Measurements from ENCODE around the gene FSCN2. TPM values are rescaled to one million over a fixed set of nuclear protein-coding genes. Genes with fewer than 3 reads are reported as not detected.

FSCN2 gene
- total and polyA plus RNA-seq, 12 donors, result 0.22 to 1.9 (median 0.72) TPM; not detected in 1

DNA sequence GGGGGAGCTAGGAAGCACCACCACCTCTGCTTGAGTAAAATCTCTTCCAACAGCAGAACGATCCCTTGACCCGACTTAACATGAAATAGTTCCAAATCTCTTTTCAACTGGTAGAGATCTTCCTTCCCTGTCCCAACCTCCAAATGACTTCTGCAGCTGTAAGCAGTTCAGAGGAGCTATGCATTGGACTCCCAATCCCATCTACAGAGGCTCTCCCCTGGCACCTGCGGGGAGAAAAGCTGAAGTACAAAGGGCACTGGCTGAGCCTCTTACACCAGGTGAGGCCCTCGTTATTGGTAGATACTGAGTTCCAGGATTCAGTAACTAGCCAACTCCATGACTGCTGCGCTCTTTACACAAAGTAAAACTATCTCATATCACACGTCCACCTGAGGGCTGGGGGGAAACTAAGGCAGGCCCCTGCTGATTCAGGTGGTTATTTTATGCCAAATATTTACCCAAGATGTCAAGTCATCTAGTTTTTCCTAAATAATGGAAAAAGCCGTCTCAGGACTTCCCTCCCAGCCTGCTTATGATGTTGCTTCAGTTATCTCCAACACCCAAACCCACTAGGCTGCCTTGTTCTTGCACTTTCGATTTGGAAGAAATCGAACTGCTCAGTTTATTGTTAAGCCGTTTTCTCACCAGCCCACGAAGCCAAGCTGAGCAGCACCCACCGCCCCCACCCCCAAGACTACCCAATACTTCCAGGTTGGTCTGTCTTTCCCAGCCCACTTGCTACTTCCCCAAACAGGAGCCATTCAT, 18.8 kb upstream of the FSCN2 start:
- no peak for DNase-seq
- H3K9me3 ChIP-seq (replicated peaks in 1 of 3), result no peaks in the 10 kb centered on the region
- no peaks in the 10 kb centered on the region for H3K27me3 ChIP-seq
- peaks cover 15 to 37% of the 10 kb centered on the region in 2 donors for H3K4me1 ChIP-seq (replicated peaks in 1 of 2)
- H3K27ac ChIP-seq, result peak overlapping the region in 3 of 5 donors; percentile 27 to 44 (median 30)
- peaks cover 0 to 32% of the 10 kb centered on the region in 2 donors for H3K36me3 ChIP-seq (replicated peaks in 1 of 2)
- intact Hi-C loops (cut with DNase I), result no loop called here
- 40 to 51% (median 45%) methylated on average over 12 of the region's 12 CpGs for WGBS, 4 donors
- peak overlapping the region in 2 of 4 donors; percentile 21 to 92 for H3K4me3 ChIP-seq
- TF ChIP-seq, protein P1, sequence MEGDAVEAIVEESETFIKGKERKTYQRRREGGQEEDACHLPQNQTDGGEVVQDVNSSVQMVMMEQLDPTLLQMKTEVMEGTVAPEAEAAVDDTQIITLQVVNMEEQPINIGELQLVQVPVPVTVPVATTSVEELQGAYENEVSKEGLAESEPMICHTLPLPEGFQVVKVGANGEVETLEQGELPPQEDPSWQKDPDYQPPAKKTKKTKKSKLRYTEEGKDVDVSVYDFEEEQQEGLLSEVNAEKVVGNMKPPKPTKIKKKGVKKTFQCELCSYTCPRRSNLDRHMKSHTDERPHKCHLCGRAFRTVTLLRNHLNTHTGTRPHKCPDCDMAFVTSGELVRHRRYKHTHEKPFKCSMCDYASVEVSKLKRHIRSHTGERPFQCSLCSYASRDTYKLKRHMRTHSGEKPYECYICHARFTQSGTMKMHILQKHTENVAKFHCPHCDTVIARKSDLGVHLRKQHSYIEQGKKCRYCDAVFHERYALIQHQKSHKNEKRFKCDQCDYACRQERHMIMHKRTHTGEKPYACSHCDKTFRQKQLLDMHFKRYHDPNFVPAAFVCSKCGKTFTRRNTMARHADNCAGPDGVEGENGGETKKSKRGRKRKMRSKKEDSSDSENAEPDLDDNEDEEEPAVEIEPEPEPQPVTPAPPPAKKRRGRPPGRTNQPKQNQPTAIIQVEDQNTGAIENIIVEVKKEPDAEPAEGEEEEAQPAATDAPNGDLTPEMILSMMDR (IDR thresholded peaks at IDR 0.05), result no peak
- TF ChIP-seq POLR2A (IDR thresholded peaks at IDR 0.05), result no peak

DNA sequence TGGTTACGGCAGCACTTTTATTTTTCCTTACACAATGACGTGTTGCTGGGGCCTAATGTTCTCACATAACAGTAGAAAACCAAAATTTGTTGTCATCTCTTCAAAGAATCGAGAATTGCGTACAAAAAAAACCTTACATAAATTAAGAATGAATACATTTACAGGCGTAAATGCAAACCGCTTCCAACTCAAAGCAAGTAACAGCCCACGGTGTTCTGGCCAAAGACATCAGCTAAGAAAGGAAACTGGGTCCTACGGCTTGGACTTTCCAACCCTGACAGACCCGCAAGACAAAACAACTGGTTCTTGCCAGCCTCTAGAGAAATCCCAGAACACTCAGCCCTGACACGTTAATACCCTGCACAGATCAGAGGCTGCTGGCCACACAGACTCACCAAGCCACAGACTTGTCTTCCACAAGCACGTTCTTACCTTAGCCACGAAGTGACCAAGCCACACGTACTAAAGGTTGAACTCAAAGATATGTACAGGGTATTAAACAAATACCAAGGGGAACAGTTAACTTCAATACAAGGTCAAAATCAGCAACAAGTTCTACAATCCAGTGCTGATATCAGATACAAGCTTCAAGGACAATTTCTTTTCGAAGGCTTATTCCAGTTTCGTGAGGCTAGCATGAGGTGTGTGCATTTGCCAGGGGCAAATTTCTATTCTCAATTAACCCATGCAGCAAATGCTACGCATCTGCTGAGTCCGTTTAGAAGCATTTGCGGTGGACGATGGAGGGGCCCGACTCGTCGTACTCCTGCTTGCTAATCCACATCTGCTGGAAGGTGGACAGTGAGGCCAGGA, 18.0 kb upstream of the FSCN2 start:
- H3K27me3 ChIP-seq, result no peaks in the 10 kb centered on the region
- H3K36me3 ChIP-seq (replicated peaks in 1 of 2), result peaks cover 0 to 32% of the 10 kb centered on the region in 2 donors
- TF ChIP-seq, protein P1 (IDR thresholded peaks at IDR 0.05), result no peak
- TF ChIP-seq POLR2A (IDR thresholded peaks at IDR 0.05), result no peak
- peak overlapping the region in 3 of 4 donors; percentile 84 to 95 (median 92) for H3K4me3 ChIP-seq
- peaks cover 15 to 37% of the 10 kb centered on the region in 2 donors for H3K4me1 ChIP-seq (replicated peaks in 1 of 2)
- H3K9me3 ChIP-seq (replicated peaks in 1 of 3), result no peaks in the 10 kb centered on the region
- intact Hi-C loops (cut with DNase I), result loop anchor here (10.0 kb wide), 1 partner anchor 95 kb away; no protein-coding TSS in a partner anchor
- peak overlapping the region in 3 of 5 donors; percentile 27 to 99 (median 99) for H3K27ac ChIP-seq
- peak in 1 of 7 donors; percentile 30 for DNase-seq
- WGBS, 4 donors, result 13 to 33% (median 20%) methylated on average over 11 to 22 of the region's 22 CpGs

DNA sequence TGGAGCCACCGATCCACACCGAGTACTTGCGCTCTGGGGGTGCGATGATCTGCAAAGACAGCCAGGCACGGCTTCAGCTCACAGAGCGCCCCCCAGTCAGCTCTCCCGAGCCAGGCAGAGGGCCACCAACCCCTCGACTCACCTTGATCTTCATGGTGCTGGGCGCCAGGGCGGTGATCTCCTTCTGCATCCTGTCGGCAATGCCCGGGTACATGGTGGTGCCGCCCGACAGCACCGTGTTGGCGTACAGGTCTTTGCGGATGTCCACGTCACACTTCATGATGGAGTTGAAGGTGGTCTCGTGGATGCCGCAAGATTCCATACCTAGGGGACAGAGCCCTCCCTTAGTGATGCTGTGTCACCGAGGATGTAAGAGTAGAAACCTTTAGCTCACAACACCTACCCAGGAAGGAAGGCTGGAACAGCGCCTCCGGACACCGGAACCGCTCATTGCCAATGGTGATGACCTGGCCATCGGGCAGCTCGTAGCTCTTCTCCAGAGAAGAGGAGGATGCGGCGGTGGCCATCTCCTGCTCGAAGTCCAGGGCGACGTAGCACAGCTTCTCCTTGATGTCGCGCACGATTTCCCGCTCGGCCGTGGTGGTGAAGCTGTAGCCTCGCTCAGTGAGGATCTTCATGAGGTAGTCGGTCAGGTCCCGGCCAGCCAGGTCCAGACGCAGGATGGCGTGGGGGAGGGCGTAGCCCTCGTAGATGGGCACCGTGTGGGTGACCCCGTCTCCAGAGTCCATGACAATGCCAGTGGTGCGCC, 17.2 kb upstream of the FSCN2 start:
- Histone ChIP-seq H3K36me3 (replicated peaks in 1 of 2) (peaks cover 0 to 32% of the 10 kb centered on the region in 2 donors), H3K4me3 (peak overlapping the region; percentile 48 to 95 (median 88)), H3K9me3 (replicated peaks in 1 of 3) (no peaks in the 10 kb centered on the region), H3K4me1 (replicated peaks in 1 of 2) (peaks cover 21 to 45% of the 10 kb centered on the region in 2 donors), H3K27ac (peak overlapping the region in 3 of 5 donors; percentile 24 to 99 (median 99)), H3K27me3 (no peaks in the 10 kb centered on the region)
- TF ChIP-seq POLR2A (IDR thresholded peaks at IDR 0.05), result no peak
- TF ChIP-seq, protein P1 (IDR thresholded peaks at IDR 0.05), result no peak
- WGBS, 4 donors, result 2 to 8% (median 3%) methylated on average over 16 to 48 of the region's 48 CpGs
- intact Hi-C loops (cut with DNase I), result loop anchor here (10.0 kb wide), 1 partner anchor 94 kb away; no protein-coding TSS in a partner anchor
- peak in 4 of 7 donors; percentile 21 to 77 (median 38) for DNase-seq
